C4-2B (cell line): ENCODE results near the gene SLC6A13.

ENCODE experiments used
- CTCF ChIP-seq: fragments of 450-650 bp; conservative IDR thresholded peaks from 2 replicates; pipeline ENCODE4 v1.5.1; 2017; ENCODE audit warnings: mild to moderate bottlenecking
- ZFX ChIP-seq: fragments of 450-650 bp; IDR thresholded peaks from 2 replicates; pipeline ENCODE4 v1.6.1; 2017

- TF ChIP-seq CTCF (no peak), ZFX (no peak)
These were observed 66.2 kb downstream of the SLC6A13 start for GRCh38 chr12:196436-196835.
